Mesenteric fat pad (tissue), 1 donor: ENCODE measurements around the gene PGR. TPM values are rescaled to one million over a fixed set of nuclear protein-coding genes. Genes with fewer than 3 reads are reported as not detected.
"Not testable (repeated sequence)": the region's sequence is repeated elsewhere in the genome, so short reads cannot be mapped to it uniquely, and the experiment has no call there.

Source experiments
- DNase-seq: peaks from one replicate; pipeline ENCODE4 v3.0.0-alpha.2; 2020; ENCODE audit warnings: low spot score
- total RNA-seq: library from RNA; stranded (reverse); fragmentation: NEBNext Ultra II Directional; extraction: Animal tissue kit (Norgen Biotek cat#: 25700); gene quantifications from one replicate; pipeline ENCODE4 v1.2.1, GENCODE V29; 2021
- donor health status: DM: yes; HTN: yes; CAD: no.

The PGR gene
- total RNA-seq, 1 donor from 2014 or later = 2.3 TPM

DNA sequence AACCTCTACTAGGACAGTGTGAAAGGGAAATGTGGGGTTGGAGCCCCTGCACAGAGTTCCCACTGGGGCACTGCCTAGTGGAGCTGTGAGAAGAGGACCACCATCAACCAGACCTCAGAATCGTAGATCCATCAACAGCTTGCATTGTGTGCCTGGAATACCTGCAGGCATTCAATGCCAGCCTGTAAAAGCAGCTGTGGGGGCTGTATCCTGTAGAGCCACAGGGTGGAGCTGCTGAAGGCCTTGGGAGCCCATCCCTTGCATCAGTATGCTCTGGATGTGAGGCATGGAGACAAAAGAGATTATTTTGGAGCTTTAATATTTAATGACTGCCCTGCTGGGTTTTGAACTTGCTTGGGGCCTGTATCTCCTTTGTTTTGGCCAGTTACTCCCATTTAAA, 46.3 kb downstream of the PGR start:
- DNase-seq = no peak

DNA sequence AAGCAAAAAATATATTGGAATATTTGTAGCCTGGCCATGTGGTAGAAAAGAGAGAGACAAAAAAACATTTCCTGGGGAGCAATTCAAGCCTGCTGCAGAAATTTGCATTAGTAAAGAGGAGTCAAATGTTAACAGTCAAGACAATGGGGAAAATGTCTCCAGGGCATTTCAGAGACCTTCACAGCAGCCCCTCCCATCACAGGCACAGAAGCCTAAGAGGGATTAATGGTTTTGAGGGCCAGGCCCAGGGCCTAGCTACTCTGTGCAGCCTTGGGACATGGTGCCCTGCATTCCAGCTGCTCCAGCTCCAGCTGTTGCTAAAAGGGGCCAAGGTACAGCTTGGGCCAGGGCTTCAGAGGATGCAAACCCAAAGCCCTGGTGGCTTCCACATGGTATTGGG, 46.8 kb downstream of the PGR start:
- DNase-seq = no peak

DNA sequence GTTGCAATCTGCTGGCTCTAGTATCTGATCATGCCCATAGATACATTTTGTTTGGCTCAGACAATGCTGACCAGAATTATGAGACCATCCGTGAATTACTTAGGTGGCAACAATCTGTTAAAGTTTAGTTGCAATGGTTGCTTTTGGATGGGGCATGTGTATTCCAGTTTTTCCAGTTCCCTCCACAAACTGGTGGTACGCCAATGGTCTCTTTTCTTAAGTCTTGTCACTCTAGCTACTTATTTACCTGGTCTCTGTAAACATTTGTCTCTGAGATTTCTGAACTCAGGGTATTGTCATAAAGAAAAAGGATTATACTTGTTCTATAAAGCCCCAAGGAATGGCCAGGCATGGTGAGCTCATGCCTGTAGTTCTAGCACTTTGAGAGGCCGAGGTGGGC, 65.9 kb downstream of the PGR start:
- no peak for DNase-seq

DNA sequence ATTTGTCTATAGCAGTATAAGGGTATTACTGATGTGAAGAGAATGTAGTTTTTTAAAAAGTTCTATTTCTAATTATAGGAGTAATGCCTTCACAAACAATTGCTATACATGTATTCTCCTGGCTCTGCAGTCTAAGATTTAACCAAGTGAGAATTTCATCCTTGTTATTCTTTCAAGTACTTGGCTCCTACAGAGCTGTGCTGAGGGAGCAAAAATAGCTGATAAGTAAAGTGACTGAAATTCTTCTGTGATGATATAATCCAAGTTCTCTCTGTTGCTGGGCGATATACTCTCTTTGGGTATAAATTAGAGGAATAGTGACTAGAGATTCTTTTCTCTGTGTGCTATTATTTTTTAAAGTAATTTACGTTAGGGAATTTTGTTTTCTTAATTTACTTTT, 68.0 kb downstream of the PGR start:
- DNase-seq = no peak

DNA sequence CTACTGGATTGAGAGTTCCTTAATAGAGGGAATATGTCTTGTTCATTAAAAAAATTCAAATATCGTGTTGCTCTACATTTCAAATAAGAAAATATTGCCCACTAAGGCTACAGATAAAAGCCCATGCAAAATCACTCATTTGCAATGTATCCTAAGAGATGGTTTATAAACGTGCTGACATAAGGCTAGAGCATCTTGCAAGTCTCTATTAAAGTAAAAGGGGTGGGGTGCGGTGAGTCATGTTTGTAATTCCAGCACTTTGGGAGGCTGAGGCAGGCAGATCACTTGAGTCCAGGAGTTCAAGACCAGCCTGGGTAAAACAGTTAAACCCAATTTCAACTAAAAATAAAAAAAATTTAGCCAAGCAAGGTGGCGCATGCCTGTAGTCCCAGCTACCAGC, 70.3 kb downstream of the PGR start:
- no peak for DNase-seq

DNA sequence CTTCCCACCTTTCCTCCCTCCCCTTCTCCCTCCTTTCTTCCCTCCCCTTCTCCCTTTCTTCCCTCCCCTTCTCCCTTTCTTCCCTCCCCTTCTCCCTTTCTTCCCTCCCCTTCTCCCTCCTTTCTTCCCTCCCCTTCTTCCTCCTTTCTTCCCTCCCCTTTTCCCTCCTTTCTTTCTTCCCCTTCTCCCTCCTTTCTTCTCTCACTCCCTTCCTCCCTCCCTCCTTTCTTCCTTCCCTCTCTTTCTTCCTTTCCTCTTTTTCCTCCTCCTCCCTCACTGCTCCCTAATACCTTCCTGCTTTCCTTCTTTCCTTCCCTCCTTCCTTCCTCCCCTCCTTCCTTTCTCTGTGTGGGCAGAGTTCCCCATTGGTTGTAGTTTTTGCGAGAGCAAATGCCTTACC, 76.1 kb downstream of the PGR start:
- no peak for DNase-seq

DNA sequence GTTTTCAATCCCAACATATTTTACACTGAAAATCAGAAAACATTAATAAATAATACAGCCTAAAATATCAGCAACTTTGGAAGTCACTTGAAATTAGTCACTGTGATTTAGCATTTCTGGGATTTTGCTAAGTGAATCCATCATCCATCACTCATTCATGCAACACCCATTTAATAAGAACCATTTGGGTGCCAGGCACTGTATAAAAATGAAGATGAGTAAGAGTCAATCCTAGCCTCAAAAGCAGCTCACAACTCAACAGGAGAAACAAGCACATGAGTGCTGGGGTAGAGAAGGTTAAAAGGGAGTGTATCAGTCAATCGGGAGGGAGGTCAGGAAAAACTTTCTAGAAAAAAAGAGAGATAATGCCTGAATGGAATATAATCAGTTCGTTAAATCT, 77.9 kb downstream of the PGR start:
- no peak for DNase-seq

DNA sequence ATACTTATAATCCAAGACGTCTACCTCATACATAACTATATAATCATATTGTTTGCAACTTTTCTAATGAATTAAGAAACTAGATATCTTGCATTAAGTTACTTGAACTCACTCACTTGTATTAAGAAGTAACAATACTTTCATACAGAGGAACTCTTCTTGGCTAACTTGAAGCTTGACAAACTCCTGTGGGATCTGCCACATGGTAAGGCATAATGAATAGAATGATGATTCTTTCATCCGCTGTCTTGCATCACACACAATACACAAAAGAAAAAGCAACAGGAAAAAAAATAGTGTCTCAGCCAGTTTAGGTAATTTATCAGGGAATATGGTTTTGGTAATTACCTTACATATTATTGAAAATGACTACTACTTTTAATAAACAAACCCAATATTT, 79.8 kb downstream of the PGR start:
- no peak for DNase-seq

DNA sequence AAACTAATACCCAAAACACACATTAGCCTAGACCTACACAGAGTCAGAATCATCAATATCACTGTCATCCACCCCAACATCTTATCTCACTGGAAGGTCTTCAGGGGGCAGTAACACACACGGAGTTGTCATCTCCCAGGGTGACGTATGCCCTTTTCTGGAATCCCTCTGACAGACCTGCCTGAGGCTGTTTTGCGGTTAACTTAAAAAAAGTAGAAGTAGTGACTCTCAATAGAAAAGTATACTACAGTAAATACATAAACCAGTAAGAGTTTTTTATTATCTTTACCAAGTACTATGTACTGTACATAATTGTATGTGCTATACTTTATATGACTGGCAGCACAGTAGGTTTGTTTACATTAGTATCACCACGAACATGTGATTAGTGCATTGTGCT, 80.5 kb downstream of the PGR start:
- no peak for DNase-seq

DNA sequence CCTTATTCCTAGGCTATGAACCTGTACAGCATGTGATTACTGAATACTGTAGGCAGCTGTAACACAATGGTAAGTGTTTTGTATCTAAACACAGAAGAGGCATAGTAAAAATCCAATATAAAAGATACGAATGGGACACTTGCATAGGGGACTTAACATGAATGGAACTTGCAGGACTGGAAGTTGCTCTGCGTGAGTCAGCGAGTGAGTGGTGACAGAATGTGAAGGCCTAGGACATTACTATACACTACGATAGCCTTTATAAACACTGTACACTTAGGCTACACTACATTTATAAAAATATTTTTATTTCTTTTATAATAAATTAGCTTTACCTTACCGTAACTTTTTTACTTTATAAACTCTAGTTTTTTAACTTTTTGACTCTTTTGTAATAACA, 81.1 kb downstream of the PGR start:
- no peak for DNase-seq

DNA sequence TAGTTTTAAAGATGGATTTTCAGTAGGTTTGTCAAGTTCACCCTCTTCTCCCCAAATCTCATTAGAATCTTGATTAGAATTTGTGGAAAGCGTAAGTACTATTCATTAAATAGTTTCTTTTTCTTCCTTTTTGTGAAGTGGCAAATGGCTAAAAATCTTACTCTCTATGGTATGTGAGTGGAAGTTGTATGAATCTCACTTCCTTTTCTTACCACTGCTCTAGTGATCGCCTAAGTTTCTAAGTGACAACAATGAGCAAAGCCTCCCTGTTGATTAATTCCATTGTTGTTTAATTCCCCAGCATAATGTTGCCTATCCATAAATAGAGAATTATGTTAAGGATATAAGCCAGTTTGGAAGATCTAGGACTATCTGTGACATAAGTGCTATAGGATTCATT, 82.7 kb downstream of the PGR start:
- DNase-seq = no peak

DNA sequence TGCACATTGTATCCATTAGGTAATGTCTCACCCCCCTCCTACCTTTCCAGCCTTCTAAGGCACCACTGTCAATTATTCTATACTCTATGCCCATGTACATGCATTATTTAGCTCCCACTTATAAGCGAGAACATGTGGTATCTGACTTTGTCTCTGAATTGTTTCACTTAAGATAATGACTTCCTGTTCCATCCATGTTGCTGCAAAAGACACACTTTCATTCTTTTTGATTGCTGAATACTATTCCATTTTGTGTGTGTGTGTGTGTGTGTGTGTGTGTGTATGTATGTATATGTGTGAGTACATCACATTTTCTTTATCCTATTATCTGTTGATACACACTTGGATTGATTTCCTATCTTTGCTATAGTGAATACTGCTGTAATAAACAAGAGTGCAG, 84.2 kb downstream of the PGR start:
- no peak for DNase-seq

DNA sequence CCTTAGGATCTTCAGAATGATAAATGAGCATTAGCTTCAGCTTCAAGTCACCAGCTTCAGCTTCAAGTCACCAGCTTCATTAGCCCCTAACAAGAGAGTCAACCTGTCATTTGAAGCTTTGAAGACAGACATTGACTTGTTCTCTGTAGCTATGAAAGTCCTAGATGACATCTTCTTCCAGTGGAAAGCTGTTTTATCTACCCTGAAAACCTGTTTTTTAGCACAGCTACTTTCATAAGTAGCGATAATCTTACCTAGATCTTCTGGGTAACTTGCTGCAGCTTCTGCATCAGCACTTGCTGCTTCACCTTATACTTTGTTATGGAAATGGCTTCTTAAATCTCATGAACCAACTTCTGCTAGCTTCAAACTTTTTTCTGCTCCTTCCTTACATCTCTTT, 85.7 kb downstream of the PGR start:
- DNase-seq = no peak

DNA sequence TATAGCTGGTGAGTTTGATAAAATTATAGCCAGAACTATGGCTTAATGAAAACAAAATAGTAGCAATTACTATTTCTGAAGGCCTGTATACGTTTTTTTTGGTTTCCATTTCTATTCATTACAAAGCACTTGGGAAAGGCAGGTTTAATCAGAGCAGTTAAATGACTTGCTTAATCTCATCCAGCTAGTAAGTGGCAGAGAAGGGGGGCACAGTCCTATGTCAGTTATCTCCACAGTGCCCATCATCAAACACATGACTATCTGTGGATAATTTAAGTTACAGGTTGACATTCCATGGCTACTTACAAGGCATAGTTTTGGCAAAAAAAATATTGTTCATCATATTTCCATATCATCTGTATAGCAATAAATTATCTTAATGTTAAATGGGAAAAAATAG, 93.7 kb downstream of the PGR start:
- DNase-seq = no peak

DNA sequence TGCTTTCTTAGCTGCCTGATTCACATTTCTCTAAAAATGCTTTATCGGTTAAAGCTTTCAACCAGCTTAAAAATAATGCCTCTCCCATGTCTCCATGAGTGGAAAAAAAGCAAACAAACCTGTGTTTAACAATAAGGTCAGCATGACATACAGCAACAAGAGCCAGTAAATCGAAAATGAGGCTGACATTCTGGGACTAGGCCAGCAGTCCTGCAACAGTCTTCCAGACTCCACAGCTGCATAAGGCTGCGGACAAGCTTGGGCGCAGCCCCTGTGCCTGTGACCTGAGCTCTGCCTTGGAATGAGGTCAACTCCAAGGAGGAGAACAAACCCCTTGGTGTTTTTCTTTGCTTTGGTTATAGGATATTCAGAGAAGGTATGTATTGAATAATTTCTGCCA, 95.5 kb downstream of the PGR start:
- DNase-seq = no peak

DNA sequence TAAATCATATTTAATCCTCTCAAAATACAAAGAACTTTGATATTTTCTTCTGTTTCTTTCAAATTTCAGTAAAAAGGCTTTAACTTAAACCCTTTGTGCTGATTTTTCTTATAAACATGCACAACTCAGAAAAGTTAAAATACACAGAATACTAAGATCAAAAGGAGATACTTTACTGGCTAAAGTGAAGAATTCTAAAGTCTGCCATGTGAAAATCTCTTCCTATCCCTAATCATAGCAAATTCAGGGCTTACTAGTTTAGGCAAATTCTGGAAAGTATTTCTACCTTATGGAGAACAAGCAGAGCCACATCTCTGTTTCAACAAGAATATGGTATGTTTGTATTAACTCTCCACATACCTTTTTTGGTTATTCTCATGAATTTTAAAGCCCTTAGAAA, 96.6 kb downstream of the PGR start:
- no peak for DNase-seq

DNA sequence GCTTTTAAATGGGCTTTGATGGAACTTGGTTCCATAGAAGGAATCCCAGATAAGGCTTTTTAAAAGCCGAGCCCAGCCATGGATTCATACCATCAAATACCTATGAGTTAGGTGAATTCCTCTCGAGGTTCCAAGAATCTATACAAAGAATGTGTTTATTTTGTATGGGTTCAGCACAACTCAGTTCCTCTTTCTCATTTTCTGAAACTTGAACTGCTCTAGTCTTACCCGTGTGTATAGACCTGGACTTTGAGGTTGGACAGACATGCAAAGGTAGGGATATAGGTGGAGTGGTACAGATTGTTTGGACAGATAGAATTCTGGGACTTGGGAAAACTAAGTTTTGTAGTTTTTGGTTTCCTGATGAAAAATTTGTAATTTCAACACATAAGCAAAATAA, 97.9 kb downstream of the PGR start:
- no peak for DNase-seq

DNA sequence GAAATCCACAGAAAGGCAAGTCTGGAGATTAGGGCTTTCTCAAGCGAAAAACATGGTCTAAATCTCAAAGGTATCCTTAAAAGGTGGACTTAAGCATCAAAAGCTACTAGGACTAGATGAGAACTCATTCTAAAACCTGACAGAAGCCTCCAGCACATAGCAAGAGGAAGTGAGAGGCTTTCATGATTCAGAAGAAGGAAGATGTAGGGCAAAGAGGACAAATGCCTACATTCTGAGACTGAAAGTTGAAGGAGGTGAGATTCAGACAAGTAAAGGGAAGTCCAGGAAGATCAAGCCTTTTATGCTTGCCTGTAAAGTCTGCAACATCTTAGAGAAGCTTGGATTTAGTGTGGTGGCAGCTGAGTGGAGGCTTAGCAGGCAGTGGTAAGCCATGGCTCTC, 98.9 kb downstream of the PGR start:
- no peak for DNase-seq

DNA sequence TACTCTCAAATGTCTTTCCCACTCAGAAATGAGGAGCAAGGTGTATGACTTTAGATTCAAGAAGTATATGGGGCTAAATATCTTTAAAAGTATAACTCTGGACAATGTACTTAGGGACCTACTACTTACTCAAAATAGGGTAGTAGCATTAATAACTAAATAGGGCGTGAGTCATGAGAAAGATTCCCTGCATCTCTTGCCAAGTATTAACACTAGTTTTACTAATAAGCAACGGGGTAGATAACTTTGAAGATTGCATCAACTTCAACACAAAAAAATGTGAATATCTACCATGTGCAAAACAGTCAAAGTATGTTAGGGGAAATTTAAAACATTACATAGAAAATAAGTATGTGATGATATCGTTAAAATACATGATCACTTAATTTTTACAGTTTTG, 99.6 kb downstream of the PGR start:
- DNase-seq = no peak

DNA sequence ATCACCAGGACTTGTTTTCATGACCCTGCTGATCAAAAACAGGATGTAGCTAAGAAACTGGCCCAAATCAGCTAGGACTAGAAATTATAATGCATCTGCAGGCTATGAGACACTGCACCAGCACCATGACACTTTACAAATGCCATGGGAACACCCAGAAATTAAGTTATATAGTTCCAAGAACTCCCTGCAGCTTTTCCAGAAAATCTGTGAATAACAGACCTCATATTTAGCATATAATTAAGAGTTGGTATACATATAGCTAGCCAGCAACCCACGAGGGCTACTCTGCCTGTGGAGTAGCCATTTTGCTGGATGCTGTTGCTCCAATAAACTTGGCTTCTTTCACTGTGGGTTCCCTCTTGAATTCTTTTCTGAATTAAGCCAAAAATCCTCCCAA, 101.0 kb downstream of the PGR start:
- DNase-seq = no peak

DNA sequence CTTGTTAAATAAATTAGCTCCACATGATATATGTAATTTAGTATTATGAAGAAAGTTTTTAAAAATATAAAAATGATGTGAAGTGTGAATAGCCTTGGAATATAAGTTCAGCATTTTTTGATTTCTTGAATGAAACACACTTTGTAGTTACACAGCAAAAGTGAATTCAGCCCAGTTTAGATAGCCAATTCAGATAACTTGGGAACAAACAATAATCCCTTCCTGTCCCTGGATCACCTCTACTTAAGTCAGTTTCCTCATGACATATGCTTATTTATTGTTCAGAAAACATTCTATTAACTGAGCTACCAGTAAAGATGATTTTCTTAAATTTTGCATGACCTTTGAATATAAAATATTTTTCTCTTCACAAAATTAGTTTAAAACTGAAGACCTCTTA, 107.4 kb downstream of the PGR start:
- no peak for DNase-seq

DNA sequence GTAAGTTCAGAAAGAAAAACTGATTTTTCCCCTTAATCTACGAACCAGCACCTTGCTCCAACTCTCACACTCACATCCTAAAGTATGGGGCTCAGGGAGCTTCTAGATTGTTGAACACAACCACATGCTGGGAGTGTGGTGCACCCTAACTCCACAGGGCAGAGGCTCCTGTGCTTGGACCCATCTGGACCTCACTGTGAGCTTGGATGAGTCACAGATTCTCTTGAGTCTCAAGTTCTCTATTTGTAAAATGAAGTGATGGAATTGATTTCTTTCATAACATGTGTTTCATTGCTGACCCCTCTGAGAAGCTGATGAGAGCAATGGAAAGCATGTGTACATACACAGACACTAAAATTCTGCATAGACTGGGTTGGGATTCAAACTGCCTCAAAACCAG, 109.7 kb downstream of the PGR start:
- DNase-seq = no peak

DNA sequence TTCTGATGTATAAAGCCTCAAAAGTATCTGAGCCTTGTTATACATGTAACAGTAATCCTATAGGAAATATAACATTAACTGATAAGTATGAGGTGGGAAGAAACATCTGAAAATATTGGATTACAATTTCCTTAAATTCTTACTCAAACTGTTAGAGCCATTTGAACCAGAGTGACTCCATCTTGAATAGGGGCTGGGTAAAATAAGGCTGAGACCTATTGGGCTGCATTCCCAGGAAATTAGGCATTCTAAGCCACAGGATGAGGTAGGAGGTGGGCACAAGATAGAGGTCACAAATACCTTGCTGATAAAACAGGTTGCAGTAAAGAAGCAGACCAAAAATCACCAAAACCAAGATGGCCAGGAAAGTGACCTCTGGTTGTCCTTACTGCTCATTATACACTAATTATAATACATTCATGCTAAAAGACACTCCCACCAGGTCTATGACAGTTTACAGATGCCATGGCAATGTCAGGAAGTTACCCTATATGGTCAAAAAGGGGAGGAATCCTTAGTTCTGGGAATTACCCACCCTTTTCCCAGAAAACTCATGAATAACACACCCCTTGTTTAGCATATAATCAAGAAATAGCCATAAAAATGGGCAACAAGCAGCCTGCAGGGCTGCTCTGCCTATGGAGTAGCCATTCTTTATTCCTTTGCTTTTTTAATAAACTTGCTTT, 114.9 kb downstream of the PGR start:
- no peak for DNase-seq

DNA sequence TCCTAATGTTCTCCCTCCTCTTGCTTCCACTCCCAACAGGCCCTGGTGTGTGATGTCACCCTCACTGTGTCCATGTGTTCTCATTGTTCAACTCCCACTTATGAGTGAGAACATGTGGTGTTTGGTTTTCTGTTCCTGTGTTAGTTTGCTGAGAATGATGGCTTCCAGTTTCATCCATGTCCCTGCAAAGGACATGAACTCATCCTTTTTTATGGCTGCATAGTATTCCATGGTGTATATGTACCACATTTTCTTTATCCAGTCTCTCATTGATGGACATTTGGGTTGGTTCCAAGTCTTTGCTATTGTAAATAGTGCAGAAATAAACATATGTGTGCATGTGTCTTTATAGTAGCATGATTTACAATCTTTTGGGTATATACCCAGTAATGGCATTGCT, 115.9 kb downstream of the PGR start:
- not testable (repeated sequence) for DNase-seq
